PFSK-1 (cell line): ENCODE data around the gene SLC22A12.

ENCODE experiments used
- FOXP2 ChIP-seq: optimal IDR thresholded peaks from 2 replicates; pipeline ENCODE3; 2011; ENCODE audit warnings: borderline replicate concordance, control low read depth, inconsistent platforms; ENCODE audit not compliant: insufficient read depth; ENCODE audit errors: extremely low read length, extremely low read depth
- POLR2AphosphoS5 ChIP-seq: IDR thresholded peaks from 2 replicates; pipeline ENCODE4 v1.6.1; 2012; ENCODE audit warnings: low read depth, mild to moderate bottlenecking, control low read depth, low read length, moderate library complexity
- REST ChIP-seq, 2 experiments: IDR thresholded peaks; 2 replicates each; pipeline versions ENCODE4 v1.6.1 to v1.8.0; 2011 to 2012; ENCODE audit warnings: low read depth in 2 of 2, low read length in 2 of 2, control low read depth in 1 of 2, inconsistent platforms in 1 of 2, mild to moderate bottlenecking in 1 of 2, moderate library complexity in 1 of 2; ENCODE audit not compliant: insufficient read depth in 1 of 2
- SIN3A ChIP-seq: IDR thresholded peaks from 2 replicates; pipeline ENCODE4 v1.6.1; 2012; ENCODE audit warnings: mild to moderate bottlenecking, low read length, moderate library complexity, borderline replicate concordance; ENCODE audit not compliant: insufficient read depth
- TAF1 ChIP-seq: IDR thresholded peaks from 2 replicates; pipeline ENCODE4 v1.6.1; 2012; ENCODE audit warnings: low read length, control low read depth, borderline replicate concordance; ENCODE audit not compliant: insufficient read depth

Gene SLC22A12

GRCh38 chr11:64627371-64627770 is 36.4 kb downstream of the SLC22A12 start:
- no peak for TF ChIP-seq FOXP2
- TF ChIP-seq TAF1 = no peak
- no peak for TF ChIP-seq POLR2AphosphoS5
- TF ChIP-seq SIN3A = no peak
- TF ChIP-seq REST (IDR thresholded peaks at IDR 0.05; ENCODE audit: insufficient read depth in 1 of 2, low read depth in 2 of 2, low read length in 2 of 2) = no peak

- no peak for TF ChIP-seq POLR2AphosphoS5
- no peak for TF ChIP-seq FOXP2
- no peak for TF ChIP-seq SIN3A
- TF ChIP-seq TAF1 = no peak
- TF ChIP-seq REST (IDR thresholded peaks at IDR 0.05; ENCODE audit: insufficient read depth in 1 of 2, low read depth in 2 of 2, low read length in 2 of 2) = no peak
Measured at GRCh38 chr11:64628596-64628995, 37.6 kb downstream of the SLC22A12 start.

GRCh38 chr11:64629103-64629502 is 38.1 kb downstream of the SLC22A12 start:
- TF ChIP-seq REST (IDR thresholded peaks at IDR 0.05; ENCODE audit: insufficient read depth in 1 of 2, low read depth in 2 of 2, low read length in 2 of 2) = no peak
- no peak for TF ChIP-seq FOXP2
- TF ChIP-seq SIN3A = no peak
- TF ChIP-seq POLR2AphosphoS5 = no peak

GRCh38 chr11:64629796-64630562 is 39.0 kb downstream of the SLC22A12 start:
- TF ChIP-seq TAF1 (no peak), POLR2AphosphoS5 (no peak), FOXP2 (no peak), REST (IDR thresholded peaks at IDR 0.05; ENCODE audit: insufficient read depth in 1 of 2, low read depth in 2 of 2, low read length in 2 of 2) (no peak)

- TF ChIP-seq FOXP2 (no peak), TAF1 (no peak), REST (IDR thresholded peaks at IDR 0.05; ENCODE audit: insufficient read depth in 1 of 2, low read depth in 2 of 2, low read length in 2 of 2) (no peak), POLR2AphosphoS5 (no peak), SIN3A (no peak)
Measured at GRCh38 chr11:64631675-64632074, 40.7 kb downstream of the SLC22A12 start.
